Liver (tissue), 9 donors: ENCODE results near the gene PNCK. TPM values are rescaled to one million over a fixed set of nuclear protein-coding genes. Genes with fewer than 3 reads are reported as not detected.

Experiments used
- DNase-seq: peaks from one replicate; pipeline ENCODE4 v3.0.0-alpha.2; 2017; ENCODE audit warnings: low spot score
- H3K27ac ChIP-seq, 2 donors: one replicate each; pipeline ENCODE4 v1.7.0; 2013; ENCODE audit warnings: inconsistent platforms in 2 of 2, low read length in 2 of 2, control low read depth in 1 of 2, low read depth in 1 of 2, mild to moderate bottlenecking in 1 of 2
- H3K27me3 ChIP-seq, 4 donors: one replicate each; pipeline versions ENCODE4 v1.6.1 to v1.7.0; 2013; ENCODE audit warnings: low read length in 3 of 4, inconsistent platforms in 1 of 4, mild to moderate bottlenecking in 1 of 4, moderate library complexity in 1 of 4; ENCODE audit not compliant: control insufficient read depth in 4 of 4, insufficient read depth in 4 of 4
- H3K36me3 ChIP-seq, 4 donors: one replicate each; pipeline versions ENCODE4 v1.6.1 to v1.7.0; 2013; ENCODE audit warnings: low read length in 3 of 4, mild to moderate bottlenecking in 3 of 4, low read depth in 1 of 4, moderate library complexity in 1 of 4; ENCODE audit not compliant: control insufficient read depth in 4 of 4, insufficient read depth in 3 of 4
- H3K4me1 ChIP-seq, 4 donors: one replicate each; pipeline versions ENCODE4 v1.6.1 to v1.7.0; 2013; ENCODE audit warnings: low read length in 3 of 4, mild to moderate bottlenecking in 3 of 4, moderate library complexity in 1 of 4; ENCODE audit not compliant: control insufficient read depth in 4 of 4, insufficient read depth in 4 of 4
- H3K4me3 ChIP-seq, 3 donors: one replicate each; pipeline versions ENCODE4 v1.6.1 to v1.7.0; 2013; ENCODE audit warnings: low read length in 3 of 3, control low read depth in 1 of 3, low read depth in 1 of 3, mild to moderate bottlenecking in 1 of 3
- H3K9ac ChIP-seq, 2 donors: one replicate each; pipeline ENCODE4 v1.7.0; 2013; ENCODE audit warnings: low read length in 2 of 2, mild to moderate bottlenecking in 2 of 2, moderate library complexity in 2 of 2, control low read depth in 1 of 2, low read depth in 1 of 2
- H3K9me3 ChIP-seq, 4 donors: one replicate each; pipeline versions ENCODE4 v1.6.1 to v1.7.0; 2013; ENCODE audit warnings: low read length in 3 of 4; ENCODE audit not compliant: control insufficient read depth in 4 of 4
- ATF3 ChIP-seq: IDR thresholded peaks from 2 replicates; pipeline ENCODE4 v1.6.1; 2016; ENCODE audit warnings: antibody characterized with exemption
- FOXA1 ChIP-seq: IDR thresholded peaks from 2 replicates; pipeline ENCODE4 v1.6.1; 2016; ENCODE audit warnings: antibody characterized with exemption
- FOXA2 ChIP-seq: IDR thresholded peaks from 2 replicates; pipeline ENCODE4 v1.6.1; 2016; ENCODE audit warnings: antibody characterized with exemption
- GABPA ChIP-seq, 2 donors: IDR thresholded peaks in 1 of 2; conservative IDR thresholded peaks in 1 of 2; 2 replicates each; pipeline ENCODE4 v1.6.1; 2016; ENCODE audit warnings: antibody characterized with exemption in 2 of 2, mild to moderate bottlenecking in 1 of 2, moderate library complexity in 1 of 2
- HNF4A ChIP-seq, 2 donors: conservative IDR thresholded peaks; 2 replicates each; pipeline ENCODE4 v1.6.1; 2016; ENCODE audit warnings: antibody characterized with exemption in 2 of 2, mild to moderate bottlenecking in 2 of 2
- HNF4G ChIP-seq: IDR thresholded peaks from 2 replicates; pipeline ENCODE4 v1.6.1; 2016; ENCODE audit warnings: antibody characterized with exemption
- JUND ChIP-seq, 2 donors: IDR thresholded peaks; 2 replicates each; pipeline ENCODE4 v1.6.1; 2016; ENCODE audit warnings: antibody characterized with exemption in 2 of 2
- NR2F2 ChIP-seq: IDR thresholded peaks from 2 replicates; pipeline ENCODE4 v1.6.1; 2016; ENCODE audit warnings: antibody characterized with exemption
- RAD21 ChIP-seq, 2 donors: IDR thresholded peaks; 2 replicates each; pipeline ENCODE4 v1.6.1; 2016; ENCODE audit warnings: antibody characterized with exemption in 2 of 2, mild to moderate bottlenecking in 2 of 2
- REST ChIP-seq: IDR thresholded peaks from 2 replicates; pipeline ENCODE4 v1.6.1; 2016; ENCODE audit warnings: antibody characterized with exemption, mild to moderate bottlenecking
- RXRA ChIP-seq, 2 donors: IDR thresholded peaks; 2 replicates each; pipeline ENCODE4 v1.6.1; 2017 to 2018; ENCODE audit warnings: antibody characterized with exemption in 2 of 2, mild to moderate bottlenecking in 1 of 2
- SP1 ChIP-seq: IDR thresholded peaks from 2 replicates; pipeline ENCODE4 v1.6.1; 2018; ENCODE audit warnings: antibody characterized with exemption, mild to moderate bottlenecking
- TAF1 ChIP-seq: conservative IDR thresholded peaks from 2 replicates; pipeline ENCODE4 v1.6.1; 2016; ENCODE audit warnings: antibody characterized with exemption, mild to moderate bottlenecking
- YY1 ChIP-seq: IDR thresholded peaks from 2 replicates; pipeline ENCODE4 v1.6.1; 2016; ENCODE audit warnings: antibody characterized with exemption, mild to moderate bottlenecking
- ZBTB33 ChIP-seq: IDR thresholded peaks from 2 replicates; pipeline ENCODE4 v1.6.1; 2016; ENCODE audit warnings: antibody characterized with exemption
- WGBS: extraction: QIAGEN DNeasy Blood & Tissue Kit; methylation state at CpG from one replicate; pipeline ENCODE4 v1.1.7; 2013; 5-methylcytosine and 5-hydroxymethylcytosine counted together
- polyA plus RNA-seq, 2 donors: library from polyadenylated mRNA; stranded (reverse) in 1 of 2; unstranded in 1 of 2; fragments of 200-250 nt in 1 of 2; fragments of >200 nt in 1 of 2; fragmentation: Nextera tagmentation in 1 of 2; extraction: Ambion mirVana in 1 of 2; gene quantifications; one replicate each; pipeline versions ENCODE4 v1.2.1 to v1.2.3, GENCODE V29; 2013 to 2015
- total RNA-seq, 2 donors: library from RNA; depleted of rRNA; stranded (reverse); fragments of >200 nt; gene quantifications; one replicate each; pipeline ENCODE4 v1.2.3, GENCODE V29; 2014
- TF ChIP-seq, protein P1 (sequence below): fragments of 150-350 bp; IDR thresholded peaks from 2 replicates; pipeline ENCODE4 v1.5.1; 2017; ENCODE audit warnings: improper control_type of control experiment, low read depth, low read length; ENCODE audit not compliant: missing input control
- TF ChIP-seq, protein P2 (sequence below): IDR thresholded peaks from 2 replicates; pipeline ENCODE4 v1.6.1; 2016; ENCODE audit warnings: antibody characterized with exemption
- donor health status: healthy.
- donor health status: healthy.
- donor health status: healthy.
- donor health status: healthy.
- donor health status: healthy.

The PNCK gene
- total and polyA plus RNA-seq, 4 donors: 0.02 to 0.17 TPM; not detected in 2

- Histone ChIP-seq H3K4me3 (no peak overlapping the region), H3K9me3 (no peaks in the 10 kb centered on the region), H3K4me1 (peaks cover 0 to 2% (median 1%) of the 10 kb centered on the region in 4 donors), H3K9ac (no peak overlapping the region), H3K27ac (no peak overlapping the region), H3K27me3 (peaks cover 0 to 6% (median 0%) of the 10 kb centered on the region in 4 donors), H3K36me3 (no peaks in the 10 kb centered on the region)
- TF ChIP-seq JUND (IDR thresholded peaks at IDR 0.05): no peak
- TF ChIP-seq REST: no peak
- TF ChIP-seq FOXA1: no peak
- no peak for TF ChIP-seq HNF4A (conservative IDR thresholded peaks at IDR 0.05)
- 83% methylated on average over 23 of the region's 23 CpGs for WGBS
- no peak for DNase-seq
Measured at GRCh38 chrX:153669901-153670731, 3.5 kb downstream of the PNCK start.

GRCh38 chrX:153669174-153669890, 4.3 kb downstream of the PNCK start:
- 61% methylated on average over 17 of the region's 17 CpGs for WGBS
- no peaks in the 10 kb centered on the region for H3K36me3 ChIP-seq
- TF ChIP-seq RAD21 (IDR thresholded peaks at IDR 0.05) (peak in 1 of 2 donors; percentile 50), SP1 (no peak)
- TF ChIP-seq, protein P1, sequence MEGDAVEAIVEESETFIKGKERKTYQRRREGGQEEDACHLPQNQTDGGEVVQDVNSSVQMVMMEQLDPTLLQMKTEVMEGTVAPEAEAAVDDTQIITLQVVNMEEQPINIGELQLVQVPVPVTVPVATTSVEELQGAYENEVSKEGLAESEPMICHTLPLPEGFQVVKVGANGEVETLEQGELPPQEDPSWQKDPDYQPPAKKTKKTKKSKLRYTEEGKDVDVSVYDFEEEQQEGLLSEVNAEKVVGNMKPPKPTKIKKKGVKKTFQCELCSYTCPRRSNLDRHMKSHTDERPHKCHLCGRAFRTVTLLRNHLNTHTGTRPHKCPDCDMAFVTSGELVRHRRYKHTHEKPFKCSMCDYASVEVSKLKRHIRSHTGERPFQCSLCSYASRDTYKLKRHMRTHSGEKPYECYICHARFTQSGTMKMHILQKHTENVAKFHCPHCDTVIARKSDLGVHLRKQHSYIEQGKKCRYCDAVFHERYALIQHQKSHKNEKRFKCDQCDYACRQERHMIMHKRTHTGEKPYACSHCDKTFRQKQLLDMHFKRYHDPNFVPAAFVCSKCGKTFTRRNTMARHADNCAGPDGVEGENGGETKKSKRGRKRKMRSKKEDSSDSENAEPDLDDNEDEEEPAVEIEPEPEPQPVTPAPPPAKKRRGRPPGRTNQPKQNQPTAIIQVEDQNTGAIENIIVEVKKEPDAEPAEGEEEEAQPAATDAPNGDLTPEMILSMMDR: peak; percentile 49
- H3K9ac ChIP-seq: no peak overlapping the region
- H3K27ac ChIP-seq: no peak overlapping the region
- peaks cover 0 to 6% (median 0%) of the 10 kb centered on the region in 4 donors for H3K27me3 ChIP-seq
- DNase-seq: peak; percentile 56
- H3K9me3 ChIP-seq: no peaks in the 10 kb centered on the region
- peaks cover 0 to 2% (median 1%) of the 10 kb centered on the region in 4 donors for H3K4me1 ChIP-seq
- H3K4me3 ChIP-seq: no peak overlapping the region

- no peak overlapping the region for H3K9ac ChIP-seq
- no peaks in the 10 kb centered on the region for H3K9me3 ChIP-seq
- H3K27me3 ChIP-seq: peaks cover 0 to 3% (median 0%) of the 10 kb centered on the region in 4 donors
- WGBS: 93% methylated on average over 11 of the region's 11 CpGs
- peaks cover 0 to 2% (median 1%) of the 10 kb centered on the region in 4 donors for H3K4me1 ChIP-seq
- no peak overlapping the region for H3K4me3 ChIP-seq
- no peak for DNase-seq
- no peak overlapping the region for H3K27ac ChIP-seq
- no peaks in the 10 kb centered on the region for H3K36me3 ChIP-seq
- TF ChIP-seq TAF1 (no peak), ATF3 (no peak), RAD21 (IDR thresholded peaks at IDR 0.05) (no peak), SP1 (no peak), JUND (IDR thresholded peaks at IDR 0.05) (no peak), ZBTB33 (no peak), HNF4A (conservative IDR thresholded peaks at IDR 0.05) (no peak), GABPA (IDR thresholded peaks at IDR 0.05 in 1 of 2, conservative IDR thresholded peaks at IDR 0.05 in 1 of 2) (no peak), RXRA (IDR thresholded peaks at IDR 0.05) (no peak), NR2F2 (no peak), FOXA2 (no peak), YY1 (no peak), FOXA1 (no peak), HNF4G (no peak)
- TF ChIP-seq, protein P2, sequence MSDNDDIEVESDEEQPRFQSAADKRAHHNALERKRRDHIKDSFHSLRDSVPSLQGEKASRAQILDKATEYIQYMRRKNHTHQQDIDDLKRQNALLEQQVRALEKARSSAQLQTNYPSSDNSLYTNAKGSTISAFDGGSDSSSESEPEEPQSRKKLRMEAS: no peak
Measured at GRCh38 chrX:153668423-153669173, 5.0 kb downstream of the PNCK start.
